HCT116 (cell line): ENCODE measurements around the gene NXN. TPM values are rescaled to one million over a fixed set of nuclear protein-coding genes. Genes with fewer than 3 reads are reported as not detected.

Experiments used
- ATAC-seq: fragments of 200-7000 bp; cut with Tn5 transposase; 2 replicates; pipeline ENCODE4 v1.9.1; 2020; ENCODE audit warnings: mild to moderate bottlenecking, moderate library complexity
- BruUV-seq: library from RNA; stranded (reverse); fragments of 400-500 nt; replicated peaks from 2 replicates; lab custom pipeline; 2021; lab: Mats Ljungman, UMichigan
- CTCF ChIA-PET: fragments of 300-600 bp; sonication (Branson Sonifier 250); formaldehyde crosslinking; loops from one replicate; lab custom pipeline; 2021; ENCODE audit warnings: antibody characterized with exemption; lab: Charles Lee
- POLR2A ChIA-PET: fragments of 300-600, 350-600 bp; sonication (Branson Sonifier 250); formaldehyde crosslinking; loops from one replicate; lab custom pipeline; 2021; ENCODE audit warnings: antibody characterized with exemption; lab: Charles Lee
- RAD21 ChIA-PET, 2 experiments: fragments of 300-600 bp; sonication (Branson Sonifier 250); formaldehyde crosslinking; loops; one replicate each; lab custom pipeline; 2023; ENCODE audit warnings: low total read pairs in 2 of 2; ENCODE audit not compliant: uncharacterized antibody in 2 of 2, unreplicated experiment in 2 of 2, low non-redundant PET in 1 of 2; lab: Charles Lee
- DNase-seq: peaks from one replicate; pipeline ENCODE4 v3.0.0-alpha.2; 2010; ENCODE audit warnings: low read depth, low spot score
- H2AFZ ChIP-seq: fragments of 200-600 bp; shearing (Covaris generic), sonication (generic); 2 replicates; pipeline ENCODE4 v1.6.1; 2017; ENCODE audit warnings: low read depth, mixed run types, mixed read lengths, antibody characterized with exemption, low read length; ENCODE audit not compliant: poor library complexity, severe bottlenecking
- H3K27ac ChIP-seq: 2 replicates; pipeline ENCODE4 v1.5.1; 2012; ENCODE audit warnings: low read depth, low read length
- H3K27me3 ChIP-seq: fragments of 200-600 bp; sonication (generic); 2 replicates; pipeline ENCODE4 v1.6.1; 2016; ENCODE audit warnings: mixed run types, low read length, mixed read lengths; ENCODE audit not compliant: insufficient read depth
- H3K36me3 ChIP-seq, 2 experiments: fragments of 200-500 bp in 1 of 2; fragments of 200-600 bp in 1 of 2; sonication (Bioruptor generic) in 1 of 2; sonication (generic) in 1 of 2; 2 replicates each; pipeline versions ENCODE4 v1.5.1 to v1.6.1; 2014 to 2016; ENCODE audit warnings: low read length in 2 of 2, inconsistent platforms in 1 of 2, mixed read lengths in 1 of 2, mixed run types in 1 of 2; ENCODE audit not compliant: insufficient read depth in 2 of 2, control insufficient read depth in 1 of 2
- H3K4me1 ChIP-seq, 2 experiments: fragments of 200-600 bp in 1 of 2; sonication (generic) in 1 of 2; 2 replicates each; pipeline versions ENCODE4 v1.5.1 to v1.6.1; 2012 to 2017; ENCODE audit warnings: low read length in 2 of 2, inconsistent platforms in 1 of 2, mild to moderate bottlenecking in 1 of 2, mixed read lengths in 1 of 2, mixed run types in 1 of 2, moderate library complexity in 1 of 2; ENCODE audit not compliant: insufficient read depth in 2 of 2, control insufficient read depth in 1 of 2
- H3K4me2 ChIP-seq: fragments of 200-600 bp; sonication (generic); 2 replicates; pipeline ENCODE4 v1.6.1; 2017; ENCODE audit warnings: mixed run types, low read length, mixed read lengths
- H3K4me3 ChIP-seq, 2 experiments: fragments of 200-600 bp in 1 of 2; sonication (generic) in 1 of 2; replicated peaks in 1 of 2; 2 replicates each; pipeline ENCODE4 v1.5.1; 2011 to 2016; ENCODE audit warnings: low read length in 2 of 2, control low read depth in 1 of 2, low read depth in 1 of 2, mild to moderate bottlenecking in 1 of 2, mixed read lengths in 1 of 2, mixed run types in 1 of 2
- H3K79me2 ChIP-seq: fragments of 200-600 bp; sonication (generic); 2 replicates; pipeline ENCODE4 v1.6.1; 2017; ENCODE audit warnings: mild to moderate bottlenecking, mixed run types, low read length, moderate library complexity, mixed read lengths; ENCODE audit not compliant: insufficient read depth
- H3K9ac ChIP-seq: fragments of 200-600 bp; sonication (generic); 2 replicates; pipeline ENCODE4 v1.6.1; 2016; ENCODE audit warnings: low read length, mixed read lengths
- H3K9me2 ChIP-seq: fragments of 200-600 bp; sonication (generic), shearing (Covaris generic); 2 replicates; pipeline ENCODE4 v1.6.1; 2017; ENCODE audit warnings: mixed run types, mild to moderate bottlenecking, moderate library complexity; ENCODE audit not compliant: insufficient read depth
- H3K9me3 ChIP-seq, 2 experiments: fragments of 200-500 bp in 1 of 2; fragments of 200-600 bp in 1 of 2; sonication (Bioruptor generic) in 1 of 2; sonication (generic) in 1 of 2; 2 replicates each; pipeline ENCODE4 v1.6.1; 2014 to 2017; ENCODE audit warnings: low read length in 2 of 2, mixed read lengths in 2 of 2, inconsistent platforms in 1 of 2, low read depth in 1 of 2, mild to moderate bottlenecking in 1 of 2, mixed run types in 1 of 2, moderate library complexity in 1 of 2; ENCODE audit not compliant: control insufficient read depth in 1 of 2, insufficient read depth in 1 of 2
- H4K20me1 ChIP-seq: fragments of 200-600 bp; sonication (generic), shearing (Covaris generic); 2 replicates; pipeline ENCODE4 v1.6.1; 2017; ENCODE audit warnings: mixed run types, mild to moderate bottlenecking, moderate library complexity; ENCODE audit not compliant: insufficient read depth
- CBX3 ChIP-seq: IDR thresholded peaks from 2 replicates; pipeline ENCODE4 v1.6.1; 2012; ENCODE audit warnings: low read depth
- POLR2A ChIP-seq: IDR thresholded peaks from 2 replicates; pipeline ENCODE4 v1.7.0; 2011; ENCODE audit warnings: borderline replicate concordance; ENCODE audit not compliant: insufficient read depth, insufficient read length; ENCODE audit errors: extremely low read depth
- POLR2AphosphoS5 ChIP-seq: IDR thresholded peaks from 2 replicates; pipeline ENCODE4 v1.6.1; 2011; ENCODE audit warnings: mild to moderate bottlenecking, low read depth, low read length, moderate library complexity
- RAD21 ChIP-seq: IDR thresholded peaks from 2 replicates; pipeline ENCODE4 v1.6.1; 2012; ENCODE audit warnings: low read depth, mild to moderate bottlenecking
- ZFX ChIP-seq: fragments of 450-650 bp; IDR thresholded peaks from 2 replicates; pipeline ENCODE4 v1.6.1; 2017
- intact Hi-C: fragments of 100-400 bp; cut with micrococcal nuclease; formaldehyde crosslinking; loops from 2 replicates; pipeline ENCODE4 v1.10.0; 2022
- total RNA-seq: library from RNA; stranded (reverse); gene quantifications from one replicate; pipeline ENCODE4 v1.2.1, GENCODE V29; 2021; ENCODE audit not compliant: unreplicated experiment

Gene NXN
- total RNA-seq, 1 experiment from 2014 or later: 83.7 TPM

GRCh38 chr17:1002412-1002753 is 22.8 kb upstream of the NXN start:
- DNase-seq: no peak
- Histone ChIP-seq H3K9me2 (no peaks in the 10 kb centered on the region), H3K79me2 (peaks cover 30% of the 10 kb centered on the region), H3K27me3 (no peaks in the 10 kb centered on the region), H3K36me3 (peaks cover 29 to 33% of the 10 kb centered on the region in 2 experiments), H3K4me3 (no peak overlapping the region), H3K27ac (no peak overlapping the region), H3K9ac (no peak overlapping the region), H2AFZ (no peak overlapping the region), H3K4me2 (no peak overlapping the region), H4K20me1 (peaks cover 4% of the 10 kb centered on the region; the same call in 1 of the 2 replicates), H3K9me3 (no peaks in the 10 kb centered on the region), H3K4me1 (peaks cover 8 to 12% of the 10 kb centered on the region in 2 experiments; a peak in 3 of 4 replicates)
- intact Hi-C loops: no loop called here
- ChIA-PET CTCF (no interaction called here), RAD21 (no interaction called here), POLR2A (no interaction called here)
- no TSS peak for BruUV-seq
- TF ChIP-seq POLR2A (no peak), POLR2AphosphoS5 (0 out of 2 replicates have a peak, but pooled peaks have one; percentile 11), ZFX (no peak), CBX3 (no peak)
- ATAC-seq: no peak

GRCh38 chr17:1001640-1002411 is 22.2 kb upstream of the NXN start:
- ChIA-PET POLR2A (no interaction called here), CTCF (interaction anchor here (1.6 kb wide), 1 partner anchor 56 kb away, joined by 3 read pairs; no protein-coding TSS in a partner anchor), RAD21 (no interaction called here)
- peaks cover 29 to 33% of the 10 kb centered on the region in 2 experiments for H3K36me3 ChIP-seq
- H3K4me3 ChIP-seq: no peak overlapping the region
- no peak for TF ChIP-seq RAD21
- TF ChIP-seq POLR2AphosphoS5: 0 out of 2 replicates have a peak, but pooled peaks have one; percentile 14
- H3K27me3 ChIP-seq: no peaks in the 10 kb centered on the region
- DNase-seq (no peak), ATAC-seq (no peak)
- H3K27ac ChIP-seq: no peak overlapping the region
- H4K20me1 ChIP-seq: peaks cover 4% of the 10 kb centered on the region; the same call in 1 of the 2 replicates
- no peaks in the 10 kb centered on the region for H3K9me2 ChIP-seq
- peaks cover 8 to 12% of the 10 kb centered on the region in 2 experiments; a peak in 3 of 4 replicates for H3K4me1 ChIP-seq
- H3K9me3 ChIP-seq: no peaks in the 10 kb centered on the region
- intact Hi-C loops: no loop called here
- H3K79me2 ChIP-seq: peaks cover 34% of the 10 kb centered on the region
- H2AFZ ChIP-seq: no peak overlapping the region
- BruUV-seq: TSS peak; percentile 14
- no peak overlapping the region for H3K9ac ChIP-seq
- no peak overlapping the region for H3K4me2 ChIP-seq
